ENCODE measurements around the gene GPRC5C.

Gene GPRC5C

GRCh38 chr17:74452841-74453661 is 21.2 kb downstream of the GPRC5C start:
- DNase-seq (ENCODE audit: low read depth): no peak

DNA sequence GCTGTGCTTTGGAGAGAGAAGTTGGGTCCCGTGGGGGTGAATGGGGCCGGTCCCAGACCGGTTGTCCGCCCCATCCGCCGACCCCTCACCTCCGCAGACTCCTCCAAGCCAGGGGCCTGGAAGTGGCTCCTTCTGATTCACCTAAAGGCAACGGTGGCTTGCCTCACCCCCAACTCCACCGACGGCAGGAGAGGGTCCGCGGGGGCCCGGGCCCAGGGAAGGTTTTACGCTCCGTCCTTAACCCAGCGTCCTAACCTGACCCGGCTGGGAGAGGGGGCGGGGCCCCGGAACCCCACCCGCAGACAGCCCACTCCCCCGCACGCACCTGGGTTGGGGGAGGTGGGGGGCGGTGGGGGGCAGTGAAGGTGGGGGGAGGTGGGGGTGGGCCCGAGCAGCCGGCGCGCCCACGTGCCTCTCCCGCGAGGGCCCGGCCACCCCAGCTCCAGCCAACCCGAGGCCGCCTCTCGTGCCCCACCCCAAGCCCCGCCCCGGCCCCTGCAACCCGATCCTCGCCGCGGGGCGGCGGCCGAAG is 21.8 kb downstream of the GPRC5C start:
- DNase-seq (ENCODE audit: low read depth): no peak

DNA sequence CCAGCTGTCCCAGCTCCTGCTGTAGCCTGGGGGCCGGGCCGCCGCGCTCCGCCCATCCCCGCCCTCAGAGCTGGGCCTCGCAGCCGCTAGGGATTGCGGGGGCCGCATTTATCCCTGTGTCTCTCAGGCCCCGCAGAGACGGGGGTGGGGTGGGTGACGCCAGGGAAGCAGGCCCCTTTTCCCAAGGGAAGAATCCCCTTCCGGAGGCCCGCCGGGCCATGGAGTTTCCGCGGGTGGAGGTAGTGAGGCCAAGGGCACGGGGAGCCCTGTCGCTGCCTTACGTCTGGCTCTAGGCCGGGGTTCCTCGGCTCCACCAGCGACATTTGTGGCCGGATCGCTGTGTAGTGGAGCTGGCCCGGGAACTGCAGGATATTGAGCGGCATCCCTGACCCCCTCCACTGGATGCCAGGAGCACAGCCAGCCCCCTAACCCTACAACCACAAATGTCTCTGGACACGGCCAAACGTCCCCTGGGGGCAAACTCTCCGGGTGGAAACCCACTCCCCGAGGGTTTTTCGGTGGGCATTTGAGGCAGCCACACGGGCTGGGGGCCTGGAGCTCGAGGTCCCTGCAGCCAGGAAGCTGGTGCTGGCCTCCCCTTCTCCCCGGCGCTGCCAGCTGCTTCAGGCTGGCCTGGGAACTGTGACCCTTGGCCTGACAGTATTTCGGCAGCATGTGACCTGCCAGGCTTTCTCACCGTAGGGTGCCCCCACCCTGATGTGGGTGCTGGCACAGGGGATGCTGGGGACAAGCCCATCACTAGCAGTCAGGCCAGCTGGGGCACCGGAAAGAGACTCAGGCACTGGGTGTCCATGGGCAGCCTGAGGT is 22.5 kb downstream of the GPRC5C start:
- peak; percentile 32 for DNase-seq (ENCODE audit: low read depth)

- no peak for DNase-seq (ENCODE audit: low read depth)
Observed at GRCh38 chr17:74455025-74455545, 23.2 kb downstream of the GPRC5C start.

GRCh38 chr17:74455821-74456220 is 23.9 kb downstream of the GPRC5C start:
- DNase-seq (ENCODE audit: low read depth): no peak

- no peak for DNase-seq (ENCODE audit: low read depth)
Observed at GRCh38 chr17:74457146-74457819, 25.4 kb downstream of the GPRC5C start.

GRCh38 chr17:74457820-74458166 is 25.9 kb downstream of the GPRC5C start:
- no peak for DNase-seq (ENCODE audit: low read depth)

DNA sequence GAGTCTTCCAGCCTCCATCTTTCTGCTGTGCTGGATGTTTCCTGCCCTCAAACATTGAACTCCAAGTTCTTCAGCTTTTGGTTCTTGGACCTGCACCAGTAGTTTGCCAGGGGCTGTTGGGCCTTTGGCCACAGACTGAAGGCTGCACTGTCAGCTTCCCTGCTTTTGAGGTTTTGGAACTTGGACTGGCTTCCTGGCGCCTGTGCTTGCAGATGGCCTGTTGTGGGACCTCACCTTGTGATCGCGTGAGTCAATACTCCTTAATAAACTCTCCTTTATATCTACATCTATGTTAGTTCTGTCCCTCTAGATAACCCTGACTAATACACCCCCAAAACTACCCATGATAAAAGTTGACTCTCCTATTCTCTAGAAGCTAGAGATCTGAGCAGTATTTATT is 26.9 kb downstream of the GPRC5C start:
- no peak for DNase-seq (ENCODE audit: low read depth)

DNA sequence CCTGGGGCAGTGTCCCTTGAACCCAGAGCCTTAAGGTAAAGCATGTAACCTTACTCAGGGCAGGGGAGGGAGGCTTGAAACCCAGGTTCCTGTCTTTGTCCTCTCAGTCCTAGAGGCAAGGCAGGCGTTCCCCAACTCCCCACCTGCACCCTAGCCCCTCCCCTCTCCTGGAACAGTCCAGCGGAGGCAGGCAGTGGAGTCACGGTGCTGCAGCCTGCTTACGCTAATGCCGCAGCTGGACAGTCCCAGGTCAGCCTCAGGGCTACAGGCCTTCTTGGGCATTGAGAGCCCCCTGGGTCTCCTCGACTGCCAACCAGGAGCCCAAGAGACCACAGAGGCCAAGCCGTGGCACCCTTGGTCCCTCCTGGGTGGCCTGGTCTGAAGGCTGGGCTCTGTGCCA is 27.7 kb downstream of the GPRC5C start:
- no peak for DNase-seq (ENCODE audit: low read depth)

- no peak for DNase-seq (ENCODE audit: low read depth)
Observed at GRCh38 chr17:74460241-74460640, 28.4 kb downstream of the GPRC5C start.

- DNase-seq (ENCODE audit: low read depth): no peak
Observed at GRCh38 chr17:74460996-74461395, 29.1 kb downstream of the GPRC5C start.

DNA sequence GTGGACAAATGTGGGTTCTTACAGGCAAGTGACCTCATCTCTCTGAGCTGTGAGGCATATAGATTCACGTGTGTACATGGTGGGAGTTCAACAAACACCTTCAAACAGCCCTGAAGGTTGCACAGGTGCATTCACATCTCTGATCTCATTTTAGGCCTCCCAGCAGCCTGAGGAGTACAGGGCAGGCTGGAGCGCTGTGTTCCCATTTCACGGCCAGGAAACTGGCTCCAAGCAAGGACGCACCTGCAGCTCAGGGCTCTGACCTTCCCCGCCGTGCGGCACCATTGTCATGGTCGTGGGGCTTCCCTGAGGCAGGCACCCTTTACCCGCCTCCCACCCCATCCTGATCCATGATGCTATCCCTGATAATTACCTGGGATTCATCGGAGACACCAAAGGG is 29.7 kb downstream of the GPRC5C start:
- no peak for DNase-seq (ENCODE audit: low read depth)

- no peak for DNase-seq (ENCODE audit: low read depth)
Observed at GRCh38 chr17:74464730-74465377, 33.0 kb downstream of the GPRC5C start.

DNA sequence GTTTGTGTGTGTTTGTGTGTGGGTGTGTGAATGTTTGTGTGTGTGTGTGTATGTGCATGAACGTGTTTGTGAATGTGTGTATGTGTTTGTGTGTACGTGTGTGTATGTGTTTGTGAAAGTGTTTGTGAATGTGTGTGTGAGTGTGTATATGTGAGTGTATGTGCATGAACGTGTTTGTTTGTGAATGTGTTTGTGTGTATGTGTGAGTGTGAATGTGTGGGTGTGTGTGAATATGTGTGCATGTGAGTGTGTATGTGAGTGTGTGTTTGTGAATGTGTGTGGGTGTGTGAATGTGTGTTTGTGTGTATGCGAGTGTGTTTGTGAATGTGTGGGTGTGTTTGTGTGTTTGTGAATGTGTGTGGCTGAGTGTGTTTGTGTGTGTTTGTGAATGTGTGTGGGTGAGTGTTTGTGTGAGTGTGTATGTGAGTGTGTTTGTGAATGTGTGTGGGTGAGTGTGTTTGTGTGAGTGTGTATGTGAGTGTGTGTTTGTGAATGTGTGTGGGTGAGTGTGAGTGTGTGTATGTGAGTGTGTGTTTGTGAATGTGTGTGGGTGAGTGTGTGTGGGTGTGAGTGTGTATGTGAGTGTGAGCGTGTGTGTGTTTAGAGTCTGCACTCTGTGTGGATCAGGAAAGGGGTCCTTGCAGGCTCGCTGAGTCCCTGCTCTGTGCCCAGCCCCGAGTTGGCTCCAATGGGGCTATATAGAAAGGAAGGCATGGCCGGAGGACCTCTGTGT is 33.7 kb downstream of the GPRC5C start:
- DNase-seq (ENCODE audit: low read depth): no peak

DNA sequence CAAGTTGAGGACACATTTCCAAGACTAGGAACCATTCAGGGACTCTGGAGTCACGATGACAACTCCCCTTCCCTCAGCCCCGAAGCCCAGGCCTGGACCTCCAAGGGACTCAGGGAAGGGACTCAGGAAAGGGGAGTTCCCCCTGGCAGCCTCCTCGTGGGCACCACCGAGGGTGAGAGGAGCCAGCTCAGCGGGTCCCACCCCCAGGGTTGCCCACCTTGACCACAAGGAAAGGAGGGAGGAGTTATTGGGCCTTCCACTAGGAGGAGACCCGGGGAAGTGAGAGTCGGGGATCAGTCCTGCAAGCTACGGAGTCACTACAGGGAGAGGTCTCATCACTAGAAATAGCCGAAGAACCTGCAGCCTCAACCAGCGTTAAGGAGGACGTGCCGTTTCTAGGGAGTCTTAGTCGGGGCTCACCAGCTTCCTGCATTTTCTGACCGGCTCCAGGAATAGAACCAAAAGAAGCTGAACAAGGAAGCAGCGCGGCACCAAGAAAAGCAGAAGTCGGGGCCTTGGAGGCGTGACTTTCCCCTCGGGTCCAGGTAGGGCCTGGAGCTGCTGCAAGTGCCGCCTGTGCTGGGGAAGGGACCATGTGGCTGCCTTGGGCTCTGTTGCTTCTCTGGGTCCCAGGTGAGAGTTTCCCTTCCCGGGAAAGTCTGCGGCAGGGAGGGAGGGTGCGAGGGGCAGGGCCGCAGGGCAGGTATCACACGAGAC is 34.4 kb downstream of the GPRC5C start, which contains the start of gene CD300A:
Gene CD300A, plus strand, starts transcription at position 524 of the 717 bp plus-strand sequence. Its CDS starts 70 bp downstream, at position 594.
- no peak for DNase-seq (ENCODE audit: low read depth)

GRCh38 chr17:74466828-74467184 is 34.9 kb downstream of the GPRC5C start:
- DNase-seq (ENCODE audit: low read depth): no peak

DNA sequence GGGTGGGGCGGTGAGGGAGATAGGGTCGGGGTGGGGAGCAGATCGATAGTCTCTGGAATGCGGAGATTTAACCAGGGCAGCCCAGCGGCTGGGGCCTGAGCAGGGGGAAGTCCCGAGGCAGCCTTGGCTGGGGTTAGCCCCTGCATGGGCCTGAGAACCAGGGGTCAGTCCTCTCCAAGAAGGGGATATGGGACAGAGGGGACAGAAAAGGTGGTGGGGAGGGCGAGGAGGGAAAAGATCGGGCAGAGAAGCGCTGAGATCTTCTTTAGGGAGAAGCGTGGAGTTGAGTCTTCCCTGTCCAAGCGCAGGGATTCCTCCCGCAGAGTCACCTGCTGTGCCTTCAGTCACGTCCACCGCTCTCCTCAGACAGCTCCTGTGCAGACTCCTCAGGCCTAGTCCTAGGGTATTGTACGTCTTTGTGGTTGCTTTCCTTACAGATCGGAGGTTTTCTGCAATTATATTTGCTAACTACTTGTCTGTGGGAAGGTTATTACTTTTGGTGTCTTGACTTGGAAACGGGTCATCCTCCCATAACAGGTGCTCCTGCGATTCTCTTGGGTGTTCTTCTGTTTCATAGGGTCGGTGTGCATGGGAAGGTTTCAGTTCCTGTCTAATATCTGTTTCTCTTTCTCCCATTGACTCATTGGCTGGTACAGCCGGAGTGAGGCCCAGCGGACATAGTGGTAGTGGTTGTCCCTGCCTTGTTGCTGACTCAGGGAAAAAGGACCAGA is 35.5 kb downstream of the GPRC5C start:
- no peak for DNase-seq (ENCODE audit: low read depth)

DNA sequence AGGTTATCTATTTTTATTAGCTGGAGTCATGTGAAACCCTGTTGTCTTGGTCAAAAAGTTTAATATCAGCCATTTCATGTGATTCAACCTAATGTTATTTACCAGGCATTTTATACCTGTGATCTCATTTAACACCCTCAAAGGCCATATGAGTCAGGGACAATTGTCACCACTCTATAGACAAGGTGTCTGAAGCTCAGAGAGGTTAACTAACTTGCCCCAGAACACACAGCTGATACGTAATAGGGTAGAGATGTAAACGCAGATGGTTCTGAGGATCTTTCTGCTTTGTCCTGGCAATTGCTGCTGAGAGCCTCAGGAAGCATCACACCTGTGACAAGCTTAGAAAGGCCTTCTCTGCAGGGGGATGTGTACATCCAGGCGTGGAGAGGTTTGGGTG is 39.5 kb downstream of the GPRC5C start:
- DNase-seq (ENCODE audit: low read depth): no peak

DNA sequence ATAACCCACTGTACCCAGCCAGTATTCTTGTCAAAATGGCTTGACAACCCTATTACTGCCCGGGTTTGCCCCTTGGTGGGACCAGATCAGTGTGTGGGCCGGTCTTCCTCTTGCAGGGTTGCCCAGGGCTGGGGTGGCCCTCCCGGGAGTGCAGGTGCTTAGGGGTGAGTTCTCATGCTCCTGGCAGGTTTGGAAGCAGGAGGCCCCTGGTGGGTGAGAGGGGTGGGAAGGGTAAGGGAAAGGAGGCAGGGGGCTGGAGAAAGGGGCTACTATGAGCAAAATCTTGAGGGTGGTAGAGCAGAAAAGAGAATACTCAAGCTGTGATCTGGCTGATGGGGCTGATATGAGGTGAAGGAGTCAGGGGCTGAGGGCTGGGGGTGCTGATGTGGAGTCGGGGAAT is 41.0 kb downstream of the GPRC5C start:
- DNase-seq (ENCODE audit: low read depth): no peak

DNA sequence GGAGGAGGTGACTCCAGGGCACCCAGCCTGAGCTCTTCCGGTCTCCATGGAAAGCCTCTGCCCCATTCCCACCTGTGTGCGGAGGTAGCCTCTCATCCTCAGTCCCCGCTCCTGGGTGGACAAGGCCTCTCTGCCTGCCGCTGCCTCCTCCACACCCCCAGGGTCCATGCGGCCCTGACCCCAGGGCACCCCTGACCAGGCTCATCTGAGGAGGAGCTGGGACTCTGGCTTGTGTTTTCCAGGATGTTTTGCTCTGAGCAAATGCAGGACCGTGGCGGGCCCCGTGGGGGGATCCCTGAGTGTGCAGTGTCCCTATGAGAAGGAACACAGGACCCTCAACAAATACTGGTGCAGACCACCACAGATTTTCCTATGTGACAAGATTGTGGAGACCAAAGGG is 41.4 kb downstream of the GPRC5C start:
- DNase-seq (ENCODE audit: low read depth): no peak

All from HS-5 (cell line).